Embryonic facial prominence (tissue), 1 donor: ENCODE data around the gene PNPLA7.
A peak's percentile ranks its signal among the peaks of the same experiment; 100 is the strongest.

Experiments
- DNase-seq: peaks from one replicate; pipeline ENCODE4 v3.0.0-alpha.2; 2016; ENCODE audit errors: extremely low spot score

Gene PNPLA7

DNA sequence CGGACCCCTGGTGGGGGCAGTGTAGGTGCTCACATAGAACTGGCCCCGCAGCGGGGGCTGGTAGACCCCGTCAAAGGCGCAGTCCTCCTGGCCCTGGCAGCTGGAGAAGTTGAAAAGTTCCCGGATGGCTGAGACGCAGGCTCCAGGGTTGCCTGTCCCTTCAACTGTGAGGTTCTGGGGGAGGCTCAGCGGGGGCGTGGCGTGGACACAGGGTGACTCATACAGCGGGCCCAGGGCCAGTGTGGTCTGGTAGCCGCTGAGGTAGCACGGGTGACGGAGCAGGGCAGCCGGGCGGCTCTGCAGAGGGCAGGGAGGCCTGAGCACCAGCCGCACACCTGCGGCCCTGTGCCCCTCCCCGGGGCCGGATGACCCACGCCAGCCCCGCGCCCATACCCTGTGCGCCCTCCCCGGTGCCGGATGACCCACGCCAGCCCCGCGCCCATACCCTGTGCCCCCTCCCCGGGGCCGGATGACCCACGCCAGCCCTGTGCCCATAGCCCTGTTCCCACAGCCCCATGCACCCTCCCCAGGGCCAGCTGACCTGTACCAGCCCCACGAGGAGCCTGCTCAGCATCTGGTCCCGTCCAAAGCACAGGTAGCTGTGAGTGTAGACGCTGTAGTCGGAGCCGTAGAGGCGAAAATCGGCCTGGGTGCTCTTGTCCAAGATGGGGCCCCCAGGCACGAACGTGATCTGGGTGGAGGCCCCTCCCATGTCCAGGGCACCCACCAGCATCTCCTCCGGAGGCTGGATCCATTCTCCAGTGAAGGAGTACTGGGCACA lies 114.0 kb downstream of the PNPLA7 start:
- no peak for DNase-seq

DNA sequence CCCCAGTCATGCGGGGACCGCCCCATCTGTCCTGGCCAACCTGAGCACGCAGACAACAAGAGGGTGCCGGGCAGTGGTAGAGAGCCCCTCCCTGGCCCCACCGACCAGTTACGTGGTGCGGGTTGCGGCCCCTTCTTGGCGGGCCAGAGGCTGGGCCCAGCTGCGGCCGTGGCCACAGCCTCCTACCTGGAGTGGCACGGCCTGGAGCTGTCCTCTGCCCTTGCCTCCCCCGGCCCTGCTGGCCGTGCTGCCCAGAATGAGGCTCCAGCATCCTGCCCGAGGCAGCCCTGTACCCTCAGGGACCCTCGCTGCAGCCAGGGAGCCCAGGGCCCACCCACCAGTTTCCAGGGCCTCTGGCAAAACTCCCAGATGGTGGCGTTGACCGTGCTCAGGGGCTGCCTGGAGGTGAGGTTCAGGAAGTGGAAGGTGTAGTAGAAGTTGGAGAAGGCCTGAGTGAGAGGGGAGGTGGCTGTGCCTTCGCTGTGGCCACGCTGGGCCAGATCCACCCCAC lies 114.8 kb downstream of the PNPLA7 start:
- DNase-seq = no peak

DNA sequence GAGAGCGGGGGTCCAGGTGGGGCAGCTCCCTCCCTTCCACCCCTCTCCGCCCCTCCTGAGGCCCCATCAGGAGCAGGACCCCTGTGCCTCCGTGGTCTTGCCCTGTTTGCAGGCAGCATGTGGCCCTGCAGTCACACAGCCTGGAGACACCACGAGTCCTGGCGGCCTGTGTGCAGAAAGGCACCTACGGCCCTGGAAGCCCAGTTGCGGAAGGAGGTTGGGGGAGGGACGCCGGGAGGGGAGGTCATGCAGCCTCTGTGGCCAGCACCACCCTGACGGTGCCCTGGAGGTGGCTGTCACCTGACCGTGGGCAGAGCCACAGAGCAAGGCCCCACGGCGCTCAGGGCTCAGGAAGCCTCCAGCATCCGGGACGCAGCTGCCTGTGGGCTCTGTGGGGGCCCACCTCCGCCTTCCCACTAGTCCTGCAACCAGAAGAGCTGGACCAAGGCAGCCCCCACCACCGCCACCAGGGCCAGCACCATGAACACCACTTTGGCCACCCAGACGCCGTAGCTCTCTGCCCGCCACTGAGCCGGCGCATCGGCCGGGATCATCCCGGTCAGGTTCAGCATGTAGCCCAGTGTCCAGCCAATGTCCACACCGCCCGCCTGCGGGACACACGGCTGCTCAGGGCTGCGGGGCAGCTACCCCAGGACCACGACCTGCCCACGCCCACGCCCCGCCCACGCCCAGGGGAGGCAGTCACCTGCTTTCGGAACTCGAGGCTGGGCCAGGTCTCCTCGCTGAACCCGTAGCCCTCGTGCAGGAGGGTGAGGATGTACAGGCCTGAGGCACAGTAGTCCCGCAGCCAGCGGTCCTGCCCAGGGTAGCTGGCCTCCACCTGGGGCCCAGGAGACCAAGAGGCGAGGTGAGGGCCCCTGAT lies 115.5 kb downstream of the PNPLA7 start:
- DNase-seq = no peak

DNA sequence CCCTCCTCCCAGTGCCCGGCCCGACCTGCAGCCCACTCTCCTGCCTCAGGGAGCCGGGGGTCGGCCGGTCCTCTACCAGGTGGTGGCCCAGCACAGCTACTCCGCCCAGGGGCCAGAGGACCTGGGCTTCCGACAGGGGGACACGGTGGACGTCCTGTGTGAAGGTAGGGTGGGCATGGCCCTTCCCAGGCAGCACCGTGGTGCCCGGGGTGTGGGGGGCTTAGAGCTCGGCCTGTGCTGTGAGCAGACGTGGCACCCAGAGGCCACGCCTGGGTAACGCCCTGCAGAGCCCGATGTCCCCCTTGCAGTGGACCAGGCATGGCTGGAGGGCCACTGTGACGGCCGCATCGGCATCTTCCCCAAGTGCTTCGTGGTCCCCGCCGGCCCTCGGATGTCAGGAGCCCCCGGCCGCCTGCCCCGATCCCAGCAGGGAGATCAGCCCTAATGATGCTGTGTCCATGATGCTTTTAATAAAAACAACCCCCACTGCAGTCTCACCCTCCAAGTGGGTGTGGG lies 116.2 kb downstream of the PNPLA7 start:
- no peak for DNase-seq

DNA sequence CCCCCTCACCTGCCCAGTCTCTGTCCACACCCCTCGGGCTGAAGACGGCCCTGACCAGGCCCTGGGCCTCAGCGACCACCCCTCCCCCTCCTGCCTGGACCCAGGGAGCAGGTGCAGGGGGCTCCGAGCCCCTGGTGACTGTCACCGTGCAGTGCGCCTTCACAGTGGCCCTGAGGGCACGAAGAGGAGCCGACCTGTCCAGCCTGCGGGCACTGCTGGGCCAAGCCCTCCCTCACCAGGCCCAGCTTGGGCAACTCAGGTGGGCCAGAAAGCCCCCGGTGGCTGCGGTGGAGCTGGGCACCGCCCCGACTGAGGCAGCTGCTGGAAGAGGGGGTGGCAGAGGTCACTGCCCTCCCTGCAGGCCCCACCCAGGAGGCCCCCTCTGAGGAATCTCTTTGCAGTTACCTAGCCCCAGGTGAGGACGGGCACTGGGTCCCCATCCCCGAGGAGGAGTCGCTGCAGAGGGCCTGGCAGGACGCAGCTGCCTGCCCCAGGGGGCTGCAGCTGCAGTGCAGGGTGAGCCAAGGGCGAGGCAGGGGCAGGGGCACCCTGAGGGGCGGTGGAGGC lies 116.8 kb downstream of the PNPLA7 start:
- DNase-seq = no peak

DNA sequence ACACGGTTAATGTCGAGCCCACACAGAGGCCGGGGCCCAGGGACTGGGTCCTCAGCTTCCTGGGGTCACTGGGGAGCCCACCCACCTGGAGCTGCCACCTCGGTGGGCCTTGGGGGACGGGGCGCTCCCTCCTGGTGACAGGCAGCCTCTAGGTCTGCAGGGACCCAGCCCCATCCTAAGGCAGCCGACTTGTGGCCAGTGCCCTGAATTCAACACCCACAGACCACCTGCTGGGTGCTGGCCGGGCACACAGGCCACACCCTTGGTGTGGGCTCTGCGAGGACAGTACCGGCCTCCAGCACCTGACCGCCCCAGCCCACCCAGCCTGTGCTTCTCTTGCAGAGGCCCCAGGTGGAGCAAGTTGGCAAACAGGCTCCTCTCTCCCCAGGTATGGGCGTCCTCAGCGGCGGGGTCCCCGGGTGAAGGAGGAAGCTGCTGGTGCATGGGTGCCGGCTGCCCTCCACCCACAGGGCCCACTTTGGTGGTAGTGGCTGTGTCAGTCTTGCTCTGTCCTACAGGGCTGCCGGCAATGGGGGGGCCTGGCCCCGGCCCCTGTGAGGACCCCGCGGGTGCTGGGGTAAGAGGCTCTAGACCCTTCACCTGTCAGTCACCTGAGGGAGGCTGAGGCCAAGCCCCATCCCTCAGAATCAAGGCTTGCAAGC lies 117.4 kb downstream of the PNPLA7 start:
- no peak for DNase-seq

DNA sequence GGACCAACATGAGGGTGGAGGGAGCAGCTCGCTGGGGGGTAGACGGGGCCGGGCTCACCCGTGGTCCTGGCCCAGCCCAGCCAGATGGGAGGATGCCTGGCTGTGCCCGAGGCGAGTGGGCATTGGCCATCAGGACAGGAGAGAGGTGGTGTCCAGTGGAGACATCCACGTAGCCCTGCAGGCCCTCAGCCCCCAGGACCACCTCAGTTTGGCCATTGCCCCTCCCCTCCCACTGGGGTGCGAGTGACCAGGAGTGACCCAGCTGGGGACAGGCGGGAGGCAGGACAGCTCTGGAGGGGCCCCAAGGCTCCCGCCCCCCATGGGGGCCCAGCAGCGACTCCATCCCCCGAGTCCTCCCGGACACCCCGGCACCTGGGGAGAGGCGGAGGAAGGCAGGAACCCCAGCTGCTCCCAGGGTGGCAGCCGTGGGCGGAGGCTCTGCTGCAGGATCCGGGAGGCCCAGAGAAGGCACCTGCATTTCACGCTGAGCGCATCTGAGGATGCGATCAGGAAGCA lies 118.7 kb downstream of the PNPLA7 start:
- DNase-seq = no peak

DNA sequence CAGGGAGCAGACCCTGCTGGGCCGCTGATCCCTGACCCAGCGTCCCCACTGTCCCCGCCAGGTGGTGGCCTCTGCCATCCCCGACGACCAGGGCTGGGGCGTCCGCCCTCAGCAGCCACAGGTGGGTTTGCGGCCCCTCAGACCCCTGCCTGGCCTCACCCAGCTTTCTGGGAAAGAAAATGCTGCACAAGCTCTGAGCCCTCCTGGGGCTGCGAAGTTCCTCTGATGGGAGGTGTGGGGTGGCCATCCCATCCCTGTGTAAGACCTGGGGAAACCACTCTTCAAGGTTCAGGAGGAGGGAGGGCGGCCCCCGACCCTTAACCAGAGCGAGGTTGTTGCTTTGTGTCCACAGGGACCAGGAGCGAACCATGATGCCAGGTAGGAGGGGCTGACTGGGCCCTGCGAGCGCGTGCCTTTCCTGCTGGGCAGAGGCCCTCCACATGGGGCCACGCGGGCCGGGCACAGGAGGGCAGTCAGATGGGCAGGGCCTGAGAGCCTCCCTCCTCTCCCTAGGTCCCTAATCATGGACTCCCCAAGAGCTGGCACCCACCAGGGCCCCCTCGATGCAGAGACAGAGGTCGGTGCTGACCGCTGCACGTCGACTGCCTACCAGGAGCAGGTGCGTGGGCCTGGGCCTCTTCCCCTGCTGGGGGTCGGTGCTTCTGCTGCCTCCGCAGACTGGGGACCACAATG lies 119.3 kb downstream of the PNPLA7 start:
- no peak for DNase-seq

DNA sequence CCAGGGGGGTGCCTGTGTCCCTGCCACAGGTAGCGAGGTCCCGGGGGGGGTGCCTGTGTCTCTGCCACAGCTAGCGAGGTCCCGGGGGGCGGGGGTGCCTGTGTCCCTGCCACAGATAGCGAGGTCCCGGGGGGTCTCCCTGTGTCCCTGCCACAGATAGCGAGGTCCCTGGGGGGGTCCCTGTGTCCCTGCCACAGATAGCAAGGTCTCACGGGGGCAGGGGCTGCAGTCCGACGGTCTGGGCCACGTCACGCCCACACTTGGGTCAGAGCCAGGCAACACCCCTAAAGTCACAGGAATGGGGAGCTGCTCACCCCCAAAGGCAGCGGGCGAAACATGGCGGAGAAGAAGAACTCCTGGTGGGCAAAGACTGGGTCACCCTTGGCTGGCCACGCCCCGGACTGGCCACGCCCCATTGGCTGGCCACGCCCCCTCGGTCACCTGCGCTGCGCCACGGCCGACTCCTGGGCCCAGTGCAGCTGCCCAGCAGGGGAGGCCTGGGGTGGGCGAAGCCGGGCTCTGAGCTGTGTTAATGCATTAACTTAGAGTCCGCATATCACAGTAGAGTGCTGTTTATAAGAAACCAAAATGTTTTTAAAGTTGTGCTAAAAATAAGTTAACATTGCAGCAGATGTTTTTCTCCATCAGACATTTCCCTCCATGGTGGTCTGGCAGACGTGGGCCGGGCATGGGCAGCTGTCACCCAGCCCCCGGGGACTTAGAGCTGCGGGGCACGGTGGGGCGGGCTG lies 120.1 kb downstream of the PNPLA7 start:
- DNase-seq = no peak

DNA sequence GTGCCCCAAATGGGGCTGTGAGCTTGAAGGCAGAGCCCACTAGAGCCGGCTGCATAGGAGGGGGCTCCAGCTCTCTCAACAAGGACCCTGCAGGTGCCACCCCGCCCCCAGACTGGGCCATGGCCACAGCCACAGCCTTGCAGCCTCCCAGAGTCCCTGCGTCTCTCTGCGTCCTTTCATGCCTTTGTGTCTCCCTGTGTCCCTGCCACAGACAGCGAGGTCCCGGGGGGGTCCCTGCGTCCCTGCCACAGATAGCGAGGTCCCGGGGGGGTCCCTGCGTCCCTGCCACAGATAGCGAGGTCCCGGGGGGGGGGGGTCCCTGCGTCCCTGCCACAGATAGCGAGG lies 120.7 kb downstream of the PNPLA7 start:
- DNase-seq = no peak

DNA sequence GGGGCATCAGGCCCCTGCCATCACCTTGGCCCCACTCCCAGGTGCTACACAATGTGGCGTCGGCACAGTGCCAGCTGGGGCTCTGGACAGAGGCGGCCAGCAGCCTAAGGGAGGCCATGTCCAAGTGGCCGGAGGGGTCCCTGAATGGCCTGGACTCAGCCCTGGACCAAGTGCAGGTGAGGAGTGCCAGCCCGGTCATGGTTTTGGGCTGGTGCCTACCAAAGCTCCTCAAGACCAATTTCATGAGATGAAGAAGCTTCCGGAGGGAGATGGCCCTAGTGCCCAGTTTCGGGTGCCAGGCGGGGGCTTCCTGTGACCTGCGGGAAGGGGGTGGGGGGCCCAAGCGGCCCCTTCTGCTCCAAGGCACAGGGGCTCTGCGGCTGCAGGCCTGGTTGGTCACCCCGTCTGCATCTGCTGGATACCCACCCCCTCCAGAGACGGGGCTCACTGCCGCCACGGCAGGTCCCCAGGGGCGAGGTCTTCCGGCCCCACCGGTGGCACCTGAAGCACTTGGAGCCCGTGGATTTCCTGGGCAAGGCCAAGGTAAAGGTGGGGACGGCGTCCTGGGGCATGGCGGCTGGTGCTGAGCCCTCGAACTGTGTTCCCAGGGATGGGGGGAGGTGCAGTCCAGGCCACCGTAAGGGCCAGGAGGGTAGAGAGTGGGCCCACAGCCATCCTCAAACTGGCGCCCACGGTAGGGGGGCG lies 121.2 kb downstream of the PNPLA7 start:
- no peak for DNase-seq

DNA sequence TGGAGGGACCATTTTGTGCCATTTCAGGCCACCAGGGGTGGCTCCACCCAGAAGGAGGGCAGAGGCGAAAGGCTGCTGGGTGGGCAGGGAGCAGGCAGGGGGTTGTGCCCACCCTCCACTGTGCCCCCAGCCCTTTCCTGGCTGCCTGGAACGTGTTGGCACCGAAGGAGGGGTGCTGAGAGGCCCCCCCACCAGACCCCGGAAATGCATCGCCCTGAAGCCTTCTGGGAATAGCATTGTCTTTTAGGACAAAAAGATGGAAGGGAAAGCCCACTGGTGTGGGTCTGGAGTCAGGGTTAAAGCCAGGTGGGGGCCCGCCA lies 121.9 kb downstream of the PNPLA7 start:
- DNase-seq = no peak

DNA sequence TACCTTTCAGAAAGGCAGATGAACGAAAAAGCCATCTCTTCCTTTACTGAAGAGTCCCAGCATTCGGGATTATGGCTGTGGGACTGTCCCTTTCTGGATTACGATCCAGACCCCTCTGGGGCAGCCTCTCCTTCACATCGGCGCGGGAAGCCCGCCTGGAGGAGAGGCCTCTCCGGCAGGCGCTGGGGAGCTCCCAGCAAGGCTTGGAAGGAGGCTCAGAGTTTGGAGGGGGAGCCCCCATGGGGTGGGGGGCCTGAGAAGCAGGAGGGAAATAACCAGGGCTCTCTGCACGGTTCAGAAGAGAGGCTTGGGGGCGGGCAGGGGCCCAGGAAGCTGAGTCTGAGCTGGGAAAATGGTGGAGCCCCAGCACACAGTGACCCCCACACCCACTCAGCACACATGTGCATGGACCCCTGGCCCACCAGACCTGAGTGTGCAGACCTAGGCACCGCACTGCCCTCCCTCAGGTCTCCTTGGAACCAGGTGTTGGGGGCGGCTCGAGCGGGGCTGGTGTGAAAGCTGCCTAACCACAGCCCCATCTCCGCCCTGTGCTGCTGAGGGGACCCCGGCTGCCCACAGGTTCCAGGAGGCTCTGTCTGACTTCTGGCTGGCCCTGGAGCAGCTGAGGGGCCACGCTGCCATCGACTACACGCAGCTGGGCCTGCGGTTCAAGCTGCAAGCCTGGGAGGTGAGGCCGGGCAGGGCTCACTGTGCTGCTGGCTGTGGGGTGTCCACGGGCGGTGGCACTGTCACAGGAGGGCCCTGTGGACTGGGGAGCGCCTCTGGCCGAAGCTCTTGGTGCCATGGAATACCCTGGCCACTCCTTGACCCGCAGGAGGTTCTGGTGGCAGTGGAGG lies 122.5 kb downstream of the PNPLA7 start:
- no peak for DNase-seq

DNA sequence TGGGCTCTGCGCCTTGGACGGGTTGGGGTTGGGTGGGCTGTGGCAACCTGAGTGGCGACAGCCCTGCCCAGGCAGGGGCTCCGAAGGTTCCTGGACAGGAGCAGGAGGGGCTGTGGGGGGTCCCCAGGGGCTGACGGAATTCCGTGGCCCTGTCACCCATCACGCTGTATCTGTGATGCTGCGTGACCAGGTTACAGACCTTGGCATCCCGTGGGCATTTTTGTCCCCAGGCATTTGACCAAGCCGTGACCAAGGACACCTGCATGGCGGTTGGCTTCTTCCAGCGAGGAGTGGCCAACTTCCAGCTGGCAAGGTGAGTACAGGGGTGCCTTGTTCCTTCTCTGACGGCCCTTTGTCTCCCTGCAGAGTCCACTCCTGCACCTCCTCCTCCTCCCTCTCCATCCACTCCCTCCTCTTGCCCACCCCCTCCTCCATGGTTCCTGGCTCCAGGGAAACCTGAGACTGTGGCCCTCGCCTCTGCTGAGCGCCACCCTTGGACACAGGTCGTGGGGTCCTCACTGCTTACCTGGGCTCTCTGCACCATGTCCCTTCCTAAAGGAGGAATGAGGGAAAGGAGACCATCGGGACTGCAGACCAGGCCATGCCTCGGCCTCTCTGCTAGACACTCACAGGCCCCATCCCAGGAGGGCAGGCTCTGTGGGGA lies 124.1 kb downstream of the PNPLA7 start:
- DNase-seq = no peak

DNA sequence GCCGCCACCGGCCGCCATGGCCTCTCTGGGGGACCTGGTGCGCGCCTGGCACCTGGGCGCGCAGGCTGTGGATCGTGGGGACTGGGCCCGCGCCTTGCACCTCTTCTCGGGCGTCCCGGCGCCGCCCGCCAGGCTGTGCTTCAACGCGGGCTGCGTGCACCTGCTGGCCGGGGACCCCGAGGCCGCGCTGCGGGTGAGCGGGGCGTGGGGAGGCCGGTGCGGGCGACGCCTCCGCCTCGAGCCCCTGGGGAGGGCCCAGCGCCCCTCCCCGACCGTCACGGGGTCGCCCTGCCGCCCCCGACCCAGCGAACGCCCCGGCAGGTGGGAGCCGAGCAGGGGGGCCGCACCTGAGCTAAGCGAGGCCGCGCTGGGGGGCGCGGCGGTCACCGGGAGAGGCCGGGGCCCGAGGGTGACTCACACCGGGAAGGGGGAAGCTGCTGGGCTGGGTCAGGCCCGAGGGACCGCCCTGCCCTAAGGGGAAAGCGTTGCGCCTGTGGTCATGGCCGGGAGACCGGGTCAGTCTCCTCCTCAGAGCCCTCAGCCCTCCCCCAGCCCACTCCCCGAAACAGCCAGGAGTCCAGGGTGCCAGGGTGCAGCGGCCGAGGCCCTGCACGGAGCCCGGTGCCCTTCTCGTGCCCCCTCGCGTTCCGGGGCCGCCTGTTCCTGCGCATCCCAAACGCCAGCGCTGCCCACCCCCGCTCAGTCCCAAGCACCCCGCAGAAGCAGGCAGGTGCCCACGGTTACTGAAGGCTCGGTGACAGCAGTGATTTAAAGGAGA lies 126.5 kb downstream of the PNPLA7 start:
- DNase-seq = no peak

DNA sequence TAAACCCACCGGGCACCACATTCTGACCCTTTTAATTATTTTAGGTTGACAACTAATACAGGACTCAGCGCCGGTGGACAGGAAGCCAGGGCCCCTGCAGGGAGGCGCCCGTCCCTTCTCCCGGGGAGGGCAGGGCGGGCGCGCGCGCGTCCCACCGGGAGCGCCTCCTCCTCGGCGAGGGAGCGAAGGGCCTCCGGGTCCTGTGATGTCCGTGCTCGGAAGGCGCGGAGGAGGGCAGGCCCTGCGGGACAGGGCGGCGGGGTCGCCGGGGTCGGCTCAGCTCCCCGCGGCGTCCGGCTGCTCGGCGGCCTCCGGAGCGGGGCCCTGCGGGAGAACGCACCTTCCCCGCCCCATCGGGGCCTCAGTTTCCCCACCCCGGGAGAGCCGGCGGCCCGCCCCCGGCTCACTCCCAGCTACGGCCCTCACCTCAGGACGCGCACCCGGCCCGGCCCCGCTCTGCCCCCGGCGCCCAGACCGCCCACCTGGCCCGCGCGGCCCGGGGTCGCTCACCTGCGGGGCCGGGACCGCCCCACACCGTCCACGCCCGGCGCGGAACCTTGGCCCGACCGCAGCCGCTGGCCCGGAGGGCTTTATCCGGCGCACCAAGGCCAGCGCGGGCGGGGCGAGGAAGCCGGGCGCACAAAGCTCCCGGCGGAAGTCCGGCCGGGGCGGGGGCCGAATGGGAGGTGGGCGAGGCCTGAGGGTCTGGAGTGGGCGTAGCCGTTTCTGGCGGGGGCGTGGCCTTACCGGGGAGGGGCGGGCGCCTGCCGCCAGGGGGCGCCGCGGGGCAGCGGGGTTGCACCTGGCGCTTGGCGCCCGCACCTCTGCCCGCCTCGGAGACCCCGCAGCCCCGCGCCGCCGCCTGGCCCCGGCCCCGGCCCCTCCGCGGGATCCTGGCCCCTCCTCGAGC lies 127.3 kb downstream of the PNPLA7 start, which contains the start of the genes EXD3 and NOXA1:
Gene EXD3, minus strand, starts transcription at position 559 of the 910 bp plus-strand sequence. CDS start 27,805 bp downstream, outside the sequence.
Gene NOXA1, plus strand, starts transcription at position 790 of the 910 bp plus-strand sequence. CDS start 137 bp downstream, outside the sequence.
- peak; percentile 65 for DNase-seq
